GM12801 (cell line): ENCODE results near the gene ACOX3.

Experiments used
- TF ChIP-seq, protein P1 (sequence below): IDR thresholded peaks from one replicate; pipeline ENCODE4 v1.5.1; 2011; ENCODE audit warnings: control low read depth; ENCODE audit not compliant: insufficient read length; ENCODE audit errors: extremely low read depth

ACOX3 gene

DNA sequence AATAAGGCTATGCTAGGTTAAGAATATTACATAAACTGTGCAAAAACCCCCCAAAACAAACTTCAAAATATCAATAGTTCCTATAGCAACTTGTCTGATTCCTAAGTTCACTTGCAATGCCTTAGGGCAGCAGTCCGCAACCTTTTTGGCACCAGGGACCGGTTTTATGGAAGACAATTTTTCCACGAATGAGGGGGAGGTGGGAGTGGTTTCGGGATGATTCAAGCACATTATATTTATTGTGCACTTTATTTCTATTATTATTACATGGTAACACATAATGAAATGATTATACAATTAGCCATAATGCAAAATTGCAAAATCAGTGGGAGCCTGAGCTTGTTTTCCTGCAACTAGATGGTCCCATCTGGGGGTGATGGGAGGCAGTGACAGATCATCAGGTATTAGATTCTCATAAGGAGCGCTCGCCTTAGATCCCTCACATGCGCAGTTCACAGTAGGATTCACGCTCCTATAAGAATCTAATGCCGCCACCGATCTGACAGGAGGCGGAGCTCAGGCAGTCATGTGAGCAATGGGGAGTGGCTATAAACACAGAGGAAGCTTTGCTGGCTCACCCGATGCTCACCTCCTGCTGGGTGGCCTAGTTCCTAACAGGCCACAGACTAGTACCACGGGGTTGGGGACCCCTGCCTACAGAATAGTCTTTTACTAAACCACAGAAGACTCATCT lies 39.7 kb downstream of the ACOX3 start:
- TF ChIP-seq, protein P1, sequence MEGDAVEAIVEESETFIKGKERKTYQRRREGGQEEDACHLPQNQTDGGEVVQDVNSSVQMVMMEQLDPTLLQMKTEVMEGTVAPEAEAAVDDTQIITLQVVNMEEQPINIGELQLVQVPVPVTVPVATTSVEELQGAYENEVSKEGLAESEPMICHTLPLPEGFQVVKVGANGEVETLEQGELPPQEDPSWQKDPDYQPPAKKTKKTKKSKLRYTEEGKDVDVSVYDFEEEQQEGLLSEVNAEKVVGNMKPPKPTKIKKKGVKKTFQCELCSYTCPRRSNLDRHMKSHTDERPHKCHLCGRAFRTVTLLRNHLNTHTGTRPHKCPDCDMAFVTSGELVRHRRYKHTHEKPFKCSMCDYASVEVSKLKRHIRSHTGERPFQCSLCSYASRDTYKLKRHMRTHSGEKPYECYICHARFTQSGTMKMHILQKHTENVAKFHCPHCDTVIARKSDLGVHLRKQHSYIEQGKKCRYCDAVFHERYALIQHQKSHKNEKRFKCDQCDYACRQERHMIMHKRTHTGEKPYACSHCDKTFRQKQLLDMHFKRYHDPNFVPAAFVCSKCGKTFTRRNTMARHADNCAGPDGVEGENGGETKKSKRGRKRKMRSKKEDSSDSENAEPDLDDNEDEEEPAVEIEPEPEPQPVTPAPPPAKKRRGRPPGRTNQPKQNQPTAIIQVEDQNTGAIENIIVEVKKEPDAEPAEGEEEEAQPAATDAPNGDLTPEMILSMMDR, result no peak

DNA sequence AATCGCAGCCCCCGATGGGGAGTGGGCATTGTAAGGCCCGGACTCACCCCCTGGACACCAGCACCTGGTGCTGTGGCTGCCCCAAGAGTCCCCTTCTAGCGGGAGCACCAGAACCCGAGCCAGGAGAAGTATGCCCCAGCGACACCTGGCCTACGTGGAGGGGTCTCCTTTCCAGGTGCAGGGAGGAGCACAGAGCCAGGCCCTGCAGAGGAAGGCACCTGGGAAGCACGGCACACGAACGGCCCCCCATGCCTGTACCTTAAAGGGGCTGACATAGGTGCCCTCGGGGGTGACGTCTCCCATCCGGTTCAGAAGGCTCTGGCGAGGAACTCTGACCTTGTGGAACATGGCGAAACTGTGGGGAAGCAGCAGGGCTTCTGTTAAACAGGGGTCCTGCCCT lies 41.2 kb downstream of the ACOX3 start:
- TF ChIP-seq, protein P1, result no peak

DNA sequence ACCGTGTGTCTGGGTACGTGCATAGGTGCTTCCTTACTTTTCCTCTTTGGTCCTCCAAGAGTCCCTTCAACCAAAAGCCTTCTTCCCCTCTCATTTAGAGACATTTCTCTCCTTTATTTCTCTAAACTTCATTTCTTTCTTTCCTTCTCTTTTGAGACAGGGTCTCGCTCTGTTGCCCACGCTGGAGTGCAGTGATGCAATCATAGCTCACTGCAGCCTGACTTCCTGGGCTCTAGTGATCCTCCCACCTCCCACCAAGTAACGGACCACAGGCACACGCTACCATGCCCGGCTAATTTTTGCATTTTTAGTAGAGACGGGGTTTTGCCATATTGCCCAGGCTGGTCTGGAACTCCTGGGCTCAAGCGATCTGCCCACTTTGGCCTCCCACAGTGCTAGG lies 42.2 kb downstream of the ACOX3 start:
- TF ChIP-seq, protein P1, result no peak

DNA sequence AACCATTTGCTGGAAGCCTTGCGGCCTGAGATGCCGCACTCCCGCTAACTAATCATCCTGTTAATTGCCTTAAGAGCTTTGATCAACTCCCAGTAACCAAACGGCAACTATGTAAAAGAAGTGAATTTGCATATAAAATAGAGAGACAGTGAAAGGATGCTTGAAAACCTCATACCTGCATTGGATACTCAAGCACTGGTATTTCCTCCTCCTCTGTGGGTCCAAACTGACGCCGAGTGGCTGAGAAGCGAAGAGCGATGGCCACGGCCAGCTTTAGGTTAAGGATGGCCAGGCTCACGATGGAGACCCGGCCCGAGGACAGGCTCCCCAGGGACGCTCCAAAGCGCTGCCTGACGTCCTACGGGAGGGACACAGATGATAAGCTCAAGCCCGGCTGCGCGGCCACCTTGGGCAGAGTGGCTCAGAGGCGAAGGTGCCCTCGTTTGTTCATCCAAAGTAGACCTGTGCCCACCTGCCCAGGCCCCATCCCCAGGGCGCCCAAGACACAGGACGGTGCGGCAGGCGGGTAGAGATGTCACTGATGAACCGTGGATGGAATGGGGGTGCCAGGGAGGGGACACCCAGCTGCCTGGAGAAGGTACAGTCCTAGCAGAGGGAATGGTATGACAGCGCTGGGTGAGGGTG lies 43.6 kb downstream of the ACOX3 start:
- TF ChIP-seq, protein P1, result no peak

DNA sequence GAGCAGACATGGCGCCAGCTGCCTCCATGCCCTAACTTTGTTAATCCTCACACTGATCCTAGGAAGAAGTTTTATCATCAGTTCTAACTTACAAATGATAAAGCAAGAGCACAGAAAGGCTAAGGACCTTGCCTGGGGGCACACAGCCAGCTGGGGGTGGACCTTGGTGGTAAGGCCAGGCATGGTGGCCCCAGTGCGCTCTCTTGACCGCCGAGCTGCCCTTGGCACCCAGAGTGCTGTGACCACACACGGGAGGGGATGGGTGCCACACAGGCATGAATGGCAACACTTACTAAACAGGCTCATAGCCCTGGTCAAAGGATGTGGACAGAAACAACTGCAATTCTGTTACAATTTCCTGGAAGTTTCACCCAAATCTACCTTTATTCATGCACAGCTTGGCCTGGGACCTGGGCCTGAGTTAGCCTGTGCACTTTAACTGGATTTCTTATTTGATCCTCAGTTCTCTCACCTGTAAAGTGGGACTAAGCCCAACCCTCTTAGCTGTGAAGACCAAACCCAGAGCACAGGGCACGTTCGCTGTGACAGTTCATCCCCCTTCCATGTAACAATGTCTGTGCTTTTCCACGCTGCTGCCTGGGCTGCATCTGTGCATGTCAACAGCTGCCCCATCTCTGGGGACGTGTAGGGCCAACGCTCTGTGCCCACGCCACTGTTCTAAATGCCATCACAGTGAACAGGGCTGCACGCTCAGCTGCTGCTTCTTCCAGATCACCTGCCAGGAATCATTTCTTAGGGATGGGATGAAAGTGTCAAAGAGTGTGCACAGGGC lies 44.8 kb downstream of the ACOX3 start:
- TF ChIP-seq, protein P1, result no peak

DNA sequence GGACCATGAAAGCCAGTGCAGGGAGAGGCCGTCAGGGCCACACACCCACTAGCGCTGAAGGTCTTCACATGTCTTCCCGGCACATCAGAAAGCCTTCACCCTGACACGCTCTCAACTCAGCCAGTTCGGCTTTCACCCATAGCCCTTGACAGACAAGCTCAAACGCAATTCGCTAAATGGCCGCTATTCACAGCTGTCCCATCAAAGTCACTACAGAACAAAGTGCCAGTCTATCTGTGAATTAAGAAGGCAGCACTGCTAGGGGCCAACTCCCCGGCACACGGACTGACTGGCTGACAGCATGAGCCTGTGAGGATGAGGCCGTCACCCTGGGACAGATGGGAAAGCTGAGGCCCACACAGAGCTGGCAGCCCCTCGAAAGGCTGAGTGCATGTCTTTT lies 45.7 kb downstream of the ACOX3 start:
- TF ChIP-seq, protein P1, result no peak

DNA sequence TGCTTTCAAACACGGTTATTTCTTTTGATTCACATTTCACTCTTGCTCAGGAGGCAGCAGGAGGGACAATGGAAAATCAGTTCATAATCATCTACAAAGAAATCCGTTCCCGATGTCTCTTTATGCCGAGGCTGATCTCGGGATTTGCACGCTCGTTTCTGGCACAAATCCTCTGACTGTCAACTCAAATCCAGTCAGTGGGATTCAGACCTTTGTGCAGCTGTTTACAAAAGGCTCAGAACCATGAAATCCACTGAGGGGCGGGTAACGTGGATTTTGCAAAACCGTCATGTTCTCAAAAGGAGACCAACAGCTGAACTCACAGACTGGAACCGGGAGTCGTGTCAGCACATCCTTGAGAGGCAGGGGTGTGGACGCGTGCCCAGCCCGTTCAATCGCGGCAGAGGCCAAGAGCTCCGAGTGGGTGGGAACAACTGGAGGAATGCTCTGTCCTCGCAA lies 46.4 kb downstream of the ACOX3 start:
- TF ChIP-seq, protein P1, result no peak
